Gastrocnemius medialis (tissue), 4 donors: ENCODE data around the gene ADAMTSL3. TPM values are rescaled to one million over a fixed set of nuclear protein-coding genes. Genes with fewer than 3 reads are reported as not detected.

Experiments used
- ATAC-seq, 2 donors: fragments of 150-250 bp; one replicate each; pipeline ENCODE4 v1.9.1; 2016
- DNase-seq, 2 donors: peaks; one replicate each; pipeline ENCODE4 v3.0.0-alpha.2; 2019
- H3K27ac ChIP-seq, 4 donors: fragments of 200-600 bp; sonication (generic); 1 replicate in 1 of 4; 2 replicates in 3 of 4; pipeline ENCODE4 v1.5.1; 2016 to 2018; ENCODE audit warnings: mild to moderate bottlenecking in 2 of 4, moderate library complexity in 1 of 4
- H3K27me3 ChIP-seq, 3 donors: fragments of 200-600 bp; sonication (generic) in 2 of 3; 1 replicate in 1 of 3; 2 replicates in 2 of 3; pipeline versions ENCODE4 v1.5.1 to v1.6.0; 2016 to 2019; ENCODE audit warnings: mild to moderate bottlenecking in 1 of 3, moderate library complexity in 1 of 3
- H3K36me3 ChIP-seq, 2 donors: fragments of 200-600 bp; sonication (generic) in 1 of 2; one replicate each; pipeline ENCODE4 v1.5.1; 2017 to 2018
- H3K4me1 ChIP-seq, 2 donors: fragments of 200-600 bp; sonication (generic) in 1 of 2; one replicate each; pipeline ENCODE4 v1.5.1; 2016 to 2017; ENCODE audit warnings: mild to moderate bottlenecking in 2 of 2
- H3K4me3 ChIP-seq, 4 donors: fragments of 200-600 bp; sonication (generic) in 3 of 4; 1 replicate in 1 of 4; 2 replicates in 3 of 4; pipeline ENCODE4 v1.5.1; 2016 to 2019; ENCODE audit warnings: mild to moderate bottlenecking in 2 of 4
- H3K9me3 ChIP-seq, 3 donors: fragments of 200-600 bp; sonication (generic) in 2 of 3; 1 replicate in 1 of 3; 2 replicates in 2 of 3; pipeline ENCODE4 v1.5.1; 2016 to 2019
- POLR2A ChIP-seq, 2 donors: fragments of 450-650 bp; IDR thresholded peaks; one replicate each; pipeline ENCODE4 v1.6.1; 2017; ENCODE audit warnings: antibody characterized with exemption in 2 of 2, mild to moderate bottlenecking in 2 of 2, moderate library complexity in 2 of 2
- in situ Hi-C, 4 donors: fragments of 200-750 bp; cut with MboI; loops; one replicate each; pipeline versions ENCODE4 v1.15.0 to v1.8.0; 2017; ENCODE audit warnings: low sequenced_read_pairs in 4 of 4
- intact Hi-C: fragments of 100-400 bp; cut with DNase I; formaldehyde crosslinking; loops from one replicate; pipeline ENCODE4 v1.15.1; 2023; ENCODE audit warnings: low total_unique reads
- total RNA-seq, 4 donors: library from RNA; depleted of rRNA; stranded (reverse); fragments of >200 nt; gene quantifications; one replicate each; pipeline versions ENCODE4 v1.1.0 to v1.2.3, GENCODE V29; 2016
- TF ChIP-seq, protein P1 (sequence below), 5 experiments: fragments of 450-650 bp in 3 of 5; fragments of 200-600 bp in 2 of 5; sonication (generic) in 2 of 5; IDR thresholded peaks in 4 of 5; conservative IDR thresholded peaks in 1 of 5; 1 replicate in 4 of 5; 2 replicates in 1 of 5; pipeline ENCODE4 v1.5.1; 2016 to 2019; ENCODE audit warnings: antibody characterized with exemption in 5 of 5, mild to moderate bottlenecking in 3 of 5, moderate library complexity in 3 of 5

ADAMTSL3 gene
- total RNA-seq, 4 donors from 2014 or later = 0.66 to 2.9 (median 0.76) TPM

- Histone ChIP-seq H3K4me1 (peaks cover 0 to 3% of the 10 kb centered on the region in 2 donors), H3K36me3 (no peaks in the 10 kb centered on the region), H3K27me3 (no peaks in the 10 kb centered on the region), H3K9me3 (no peaks in the 10 kb centered on the region), H3K4me3 (no peak overlapping the region), H3K27ac (no peak overlapping the region)
- TF ChIP-seq, protein P1, sequence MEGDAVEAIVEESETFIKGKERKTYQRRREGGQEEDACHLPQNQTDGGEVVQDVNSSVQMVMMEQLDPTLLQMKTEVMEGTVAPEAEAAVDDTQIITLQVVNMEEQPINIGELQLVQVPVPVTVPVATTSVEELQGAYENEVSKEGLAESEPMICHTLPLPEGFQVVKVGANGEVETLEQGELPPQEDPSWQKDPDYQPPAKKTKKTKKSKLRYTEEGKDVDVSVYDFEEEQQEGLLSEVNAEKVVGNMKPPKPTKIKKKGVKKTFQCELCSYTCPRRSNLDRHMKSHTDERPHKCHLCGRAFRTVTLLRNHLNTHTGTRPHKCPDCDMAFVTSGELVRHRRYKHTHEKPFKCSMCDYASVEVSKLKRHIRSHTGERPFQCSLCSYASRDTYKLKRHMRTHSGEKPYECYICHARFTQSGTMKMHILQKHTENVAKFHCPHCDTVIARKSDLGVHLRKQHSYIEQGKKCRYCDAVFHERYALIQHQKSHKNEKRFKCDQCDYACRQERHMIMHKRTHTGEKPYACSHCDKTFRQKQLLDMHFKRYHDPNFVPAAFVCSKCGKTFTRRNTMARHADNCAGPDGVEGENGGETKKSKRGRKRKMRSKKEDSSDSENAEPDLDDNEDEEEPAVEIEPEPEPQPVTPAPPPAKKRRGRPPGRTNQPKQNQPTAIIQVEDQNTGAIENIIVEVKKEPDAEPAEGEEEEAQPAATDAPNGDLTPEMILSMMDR (IDR thresholded peaks at IDR 0.05 in 4 of 5, conservative IDR thresholded peaks at IDR 0.05 in 1 of 5) = no peak
- no peak for TF ChIP-seq POLR2A (IDR thresholded peaks at IDR 0.05)
- ATAC-seq (no peak), DNase-seq (no peak)
- intact Hi-C loops = no loop called here
- in situ Hi-C loops = no loop called here
Observed at GRCh38 chr15:83694015-83694414, 40.1 kb downstream of the ADAMTSL3 start.

GRCh38 chr15:83694536-83694935 lies 40.6 kb downstream of the ADAMTSL3 start:
- Histone ChIP-seq H3K4me3 (no peak overlapping the region), H3K4me1 (peaks cover 0 to 3% of the 10 kb centered on the region in 2 donors), H3K27me3 (no peaks in the 10 kb centered on the region), H3K9me3 (no peaks in the 10 kb centered on the region), H3K27ac (no peak overlapping the region), H3K36me3 (no peaks in the 10 kb centered on the region)
- DNase-seq (no peak), ATAC-seq (no peak)
- intact Hi-C loops = no loop called here
- TF ChIP-seq POLR2A (IDR thresholded peaks at IDR 0.05) = no peak
- TF ChIP-seq, protein P1 (IDR thresholded peaks at IDR 0.05 in 4 of 5, conservative IDR thresholded peaks at IDR 0.05 in 1 of 5) = no peak
- in situ Hi-C loops = no loop called here

- TF ChIP-seq POLR2A (IDR thresholded peaks at IDR 0.05) = no peak
- TF ChIP-seq, protein P1 (IDR thresholded peaks at IDR 0.05 in 4 of 5, conservative IDR thresholded peaks at IDR 0.05 in 1 of 5) = no peak
- H3K27me3 ChIP-seq = no peaks in the 10 kb centered on the region
- H3K27ac ChIP-seq = no peak overlapping the region
- in situ Hi-C loops = no loop called here
- peaks cover 0 to 3% of the 10 kb centered on the region in 2 donors for H3K4me1 ChIP-seq
- DNase-seq (no peak), ATAC-seq (no peak)
- no peak overlapping the region for H3K4me3 ChIP-seq
- no peaks in the 10 kb centered on the region for H3K9me3 ChIP-seq
- no peaks in the 10 kb centered on the region for H3K36me3 ChIP-seq
- intact Hi-C loops = no loop called here
Observed at GRCh38 chr15:83695246-83695645, 41.3 kb downstream of the ADAMTSL3 start.

DNA sequence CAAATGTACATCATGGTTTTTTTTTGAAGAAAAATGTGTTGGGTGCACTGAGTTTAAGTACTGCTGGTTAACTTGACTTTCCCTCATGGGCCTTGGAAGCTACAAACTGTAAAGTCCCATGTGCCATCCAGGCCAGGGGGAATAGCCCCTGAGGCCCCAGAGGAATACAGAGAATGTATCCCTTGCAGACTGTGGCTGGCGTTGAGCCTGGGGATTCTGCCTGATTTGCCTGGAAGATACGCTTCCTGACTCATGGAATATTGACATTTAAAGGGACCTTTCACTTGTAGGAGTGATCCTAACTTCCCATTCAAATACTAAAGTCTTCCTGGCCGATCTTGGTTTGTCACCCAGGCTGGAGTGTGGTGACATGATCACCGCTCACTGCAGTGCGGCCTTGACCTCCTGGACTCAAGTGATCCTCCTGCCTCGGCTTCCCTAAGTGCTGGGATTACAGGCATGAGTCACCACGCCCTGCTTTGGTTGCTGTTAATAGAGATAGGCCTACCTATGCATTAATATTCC lies 42.0 kb downstream of the ADAMTSL3 start:
- intact Hi-C loops (no loop called here), in situ Hi-C loops (no loop called here)
- no peaks in the 10 kb centered on the region for H3K36me3 ChIP-seq
- H3K9me3 ChIP-seq = no peaks in the 10 kb centered on the region
- H3K27ac ChIP-seq = no peak overlapping the region
- ATAC-seq (no peak), DNase-seq (no peak)
- H3K4me3 ChIP-seq = no peak overlapping the region
- peaks cover 0 to 3% of the 10 kb centered on the region in 2 donors for H3K4me1 ChIP-seq
- TF ChIP-seq, protein P1 (IDR thresholded peaks at IDR 0.05 in 4 of 5, conservative IDR thresholded peaks at IDR 0.05 in 1 of 5) = no peak
- H3K27me3 ChIP-seq = no peaks in the 10 kb centered on the region

- no peak overlapping the region for H3K4me3 ChIP-seq
- no peaks in the 10 kb centered on the region for H3K9me3 ChIP-seq
- no peak overlapping the region for H3K27ac ChIP-seq
- in situ Hi-C loops = no loop called here
- intact Hi-C loops = no loop called here
- peaks cover 0 to 3% of the 10 kb centered on the region in 2 donors for H3K4me1 ChIP-seq
- H3K27me3 ChIP-seq = no peaks in the 10 kb centered on the region
- no peak for ATAC-seq
- no peaks in the 10 kb centered on the region for H3K36me3 ChIP-seq
- TF ChIP-seq, protein P1 (IDR thresholded peaks at IDR 0.05 in 4 of 5, conservative IDR thresholded peaks at IDR 0.05 in 1 of 5) = no peak
- TF ChIP-seq POLR2A (IDR thresholded peaks at IDR 0.05) = no peak
- no peak for DNase-seq
Observed at GRCh38 chr15:83697716-83698115, 43.8 kb downstream of the ADAMTSL3 start.
